ENCODE results near the gene C11orf71.

DNA sequence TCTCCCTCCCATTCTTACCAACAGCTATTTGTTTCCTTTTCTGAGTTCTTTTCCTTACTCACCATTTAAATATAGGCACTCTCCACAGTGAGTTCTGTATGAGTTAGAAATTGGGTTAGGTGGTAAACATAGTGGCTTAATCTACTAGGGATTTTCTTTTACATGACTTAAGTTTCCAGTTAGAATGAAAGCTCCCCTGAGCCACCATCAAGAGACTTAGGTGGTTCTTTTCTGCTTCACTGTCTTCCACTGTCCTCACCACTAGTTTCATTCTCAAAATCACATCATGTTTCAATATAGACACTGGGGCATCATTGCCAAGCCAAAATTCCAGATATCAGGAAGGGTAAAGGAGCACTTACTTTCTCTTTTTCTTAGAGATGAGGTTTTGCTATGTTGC lies 30.0 kb upstream of the C11orf71 start:
- no peak for TF ChIP-seq POLR2A (IDR thresholded peaks at IDR 0.05)
- TF ChIP-seq, protein P1, sequence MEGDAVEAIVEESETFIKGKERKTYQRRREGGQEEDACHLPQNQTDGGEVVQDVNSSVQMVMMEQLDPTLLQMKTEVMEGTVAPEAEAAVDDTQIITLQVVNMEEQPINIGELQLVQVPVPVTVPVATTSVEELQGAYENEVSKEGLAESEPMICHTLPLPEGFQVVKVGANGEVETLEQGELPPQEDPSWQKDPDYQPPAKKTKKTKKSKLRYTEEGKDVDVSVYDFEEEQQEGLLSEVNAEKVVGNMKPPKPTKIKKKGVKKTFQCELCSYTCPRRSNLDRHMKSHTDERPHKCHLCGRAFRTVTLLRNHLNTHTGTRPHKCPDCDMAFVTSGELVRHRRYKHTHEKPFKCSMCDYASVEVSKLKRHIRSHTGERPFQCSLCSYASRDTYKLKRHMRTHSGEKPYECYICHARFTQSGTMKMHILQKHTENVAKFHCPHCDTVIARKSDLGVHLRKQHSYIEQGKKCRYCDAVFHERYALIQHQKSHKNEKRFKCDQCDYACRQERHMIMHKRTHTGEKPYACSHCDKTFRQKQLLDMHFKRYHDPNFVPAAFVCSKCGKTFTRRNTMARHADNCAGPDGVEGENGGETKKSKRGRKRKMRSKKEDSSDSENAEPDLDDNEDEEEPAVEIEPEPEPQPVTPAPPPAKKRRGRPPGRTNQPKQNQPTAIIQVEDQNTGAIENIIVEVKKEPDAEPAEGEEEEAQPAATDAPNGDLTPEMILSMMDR (IDR thresholded peaks at IDR 0.05): no peak
- TF ChIP-seq EP300 (IDR thresholded peaks at IDR 0.05): no peak
- TF ChIP-seq POLR2AphosphoS5 (IDR thresholded peaks at IDR 0.05): no peak
